Measurements from ENCODE around the gene ARAP2.

The ARAP2 gene

DNA sequence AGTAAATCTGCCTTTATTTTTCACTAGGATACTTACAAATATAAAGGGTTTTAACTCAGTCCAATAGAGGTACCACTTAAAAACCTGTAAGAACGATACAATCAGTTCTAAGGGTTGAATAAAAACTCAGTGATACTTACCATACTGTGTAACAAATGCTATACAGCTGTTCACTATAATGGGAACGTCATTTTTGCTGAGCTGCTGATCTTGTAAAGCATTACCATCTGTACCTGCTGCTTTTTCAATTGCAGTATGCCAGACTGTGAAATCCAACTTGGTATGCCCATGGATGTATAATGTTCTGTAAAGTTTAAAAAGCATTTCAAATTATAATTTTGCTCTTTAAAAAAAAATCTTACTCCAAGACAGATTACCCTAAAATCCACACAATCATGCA lies 111.2 kb downstream of the ARAP2 start:
- WGBS (ENCODE audit: insufficient coverage) = no CpG with 5 or more reads among the region's 2 CpGs
- POLR2A ChIA-PET = no interaction called here

DNA sequence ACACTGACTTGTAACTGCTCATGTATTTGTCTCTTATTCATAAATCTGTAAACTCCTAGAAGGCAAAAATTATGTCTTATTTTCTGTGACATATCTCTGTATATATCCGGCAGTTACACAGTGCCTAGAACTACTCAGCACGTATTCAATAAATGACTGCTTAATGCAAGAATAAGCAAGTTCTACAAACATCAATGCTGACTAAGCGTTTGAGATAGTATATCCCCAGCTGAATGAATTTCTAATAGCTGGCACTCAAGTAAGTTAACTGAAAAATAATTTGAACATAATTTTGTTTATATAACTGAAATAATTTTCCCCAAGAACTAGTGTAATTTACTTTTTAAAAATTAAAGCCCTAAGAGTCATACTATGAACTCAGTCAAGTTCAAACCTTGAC lies 113.7 kb downstream of the ARAP2 start:
- H3K4me1 ChIP-seq (ENCODE audit: control extremely low read depth in 1 of 4, control insufficient read depth in 4 of 4, insufficient read depth in 4 of 4, low read length in 3 of 4) = peaks cover 0 to 3% (median 1%) of the 10 kb centered on the region in 4 experiments
- no peak for DNase-seq
- no peak overlapping the region for H3K27ac ChIP-seq (ENCODE audit: insufficient read depth in 1 of 2, low read depth in 1 of 2, low read length in 2 of 2, poor library complexity in 1 of 2, severe bottlenecking in 2 of 2)
- no peaks in the 10 kb centered on the region for H3K27me3 ChIP-seq (replicated peaks in 2 of 5; ENCODE audit: control insufficient read depth in 4 of 5, insufficient read depth in 5 of 5, low read length in 4 of 5)
- H3K36me3 ChIP-seq (ENCODE audit: control insufficient read depth in 4 of 4, insufficient read depth in 4 of 4, low read length in 3 of 4) = peaks cover 0 to 7% (median 3%) of the 10 kb centered on the region in 4 experiments
- H3K9me3 ChIP-seq (ENCODE audit: control extremely low read depth in 1 of 5, control insufficient read depth in 4 of 5, insufficient read depth in 2 of 5, low read depth in 1 of 5, low read length in 4 of 5) = no peaks in the 10 kb centered on the region
- ChIA-PET POLR2A (no interaction called here), CTCF (no interaction called here)
- no peak overlapping the region for H3K4me3 ChIP-seq (ENCODE audit: control insufficient read depth in 1 of 7, extremely low read depth in 1 of 7, insufficient read depth in 4 of 7, low read depth in 2 of 7, low read length in 6 of 7)
- WGBS (ENCODE audit: insufficient coverage) = 86% methylated on average over 2 of the region's 3 CpGs

More for the DNA sequence above, 111.2 kb downstream of the ARAP2 start:
- CTCF ChIA-PET = interaction anchor here (1.5 to 1.8 kb wide), 2 partner anchors 9 to 16 kb away, joined by 3 to 4 read pairs; no protein-coding TSS in a partner anchor
- Histone ChIP-seq H3K36me3 (ENCODE audit: control insufficient read depth in 4 of 4, insufficient read depth in 4 of 4, low read length in 3 of 4) (peaks cover 0 to 11% (median 4%) of the 10 kb centered on the region in 4 experiments), H3K9me3 (ENCODE audit: control extremely low read depth in 1 of 5, control insufficient read depth in 4 of 5, insufficient read depth in 2 of 5, low read depth in 1 of 5, low read length in 4 of 5) (no peaks in the 10 kb centered on the region), H3K27me3 (replicated peaks in 2 of 5; ENCODE audit: control insufficient read depth in 4 of 5, insufficient read depth in 5 of 5, low read length in 4 of 5) (no peaks in the 10 kb centered on the region), H3K27ac (ENCODE audit: insufficient read depth in 1 of 2, low read depth in 1 of 2, low read length in 2 of 2, poor library complexity in 1 of 2, severe bottlenecking in 2 of 2) (no peak overlapping the region), H3K4me1 (ENCODE audit: control extremely low read depth in 1 of 4, control insufficient read depth in 4 of 4, insufficient read depth in 4 of 4, low read length in 3 of 4) (peaks cover 0 to 3% (median 1%) of the 10 kb centered on the region in 4 experiments), H3K4me3 (ENCODE audit: control insufficient read depth in 1 of 7, extremely low read depth in 1 of 7, insufficient read depth in 4 of 7, low read depth in 2 of 7, low read length in 6 of 7) (no peak overlapping the region)
- no peak for DNase-seq

DNA sequence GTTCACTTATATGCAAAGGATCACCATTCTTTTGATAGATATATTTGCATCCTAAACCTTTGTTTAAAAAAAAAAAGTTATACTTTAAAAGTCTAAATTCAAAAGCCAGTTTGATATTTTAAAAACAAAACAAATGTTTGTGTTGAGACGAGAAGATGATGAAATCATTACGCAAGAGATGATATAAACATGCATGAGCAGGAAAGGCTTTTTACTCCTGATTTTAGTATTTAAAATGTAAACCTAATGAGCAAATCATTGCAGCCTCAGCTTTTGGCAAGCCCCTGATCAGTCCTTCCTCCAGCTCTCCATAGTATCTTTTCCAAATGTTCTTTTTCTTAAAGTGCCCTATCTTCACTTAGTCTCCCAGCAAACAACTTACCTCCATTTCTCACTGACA lies 115.6 kb downstream of the ARAP2 start:
- Histone ChIP-seq H3K36me3 (ENCODE audit: control insufficient read depth in 4 of 4, insufficient read depth in 4 of 4, low read length in 3 of 4) (peaks cover 0 to 15% (median 5%) of the 10 kb centered on the region in 4 experiments), H3K4me1 (ENCODE audit: control extremely low read depth in 1 of 4, control insufficient read depth in 4 of 4, insufficient read depth in 4 of 4, low read length in 3 of 4) (peaks cover 0 to 1% (median under 1%) of the 10 kb centered on the region in 4 experiments), H3K27me3 (replicated peaks in 2 of 5; ENCODE audit: control insufficient read depth in 4 of 5, insufficient read depth in 5 of 5, low read length in 4 of 5) (no peaks in the 10 kb centered on the region), H3K9me3 (ENCODE audit: control extremely low read depth in 1 of 5, control insufficient read depth in 4 of 5, insufficient read depth in 2 of 5, low read depth in 1 of 5, low read length in 4 of 5) (no peaks in the 10 kb centered on the region), H3K27ac (ENCODE audit: insufficient read depth in 1 of 2, low read depth in 1 of 2, low read length in 2 of 2, poor library complexity in 1 of 2, severe bottlenecking in 2 of 2) (no peak overlapping the region), H3K4me3 (ENCODE audit: control insufficient read depth in 1 of 7, extremely low read depth in 1 of 7, insufficient read depth in 4 of 7, low read depth in 2 of 7, low read length in 6 of 7) (no peak overlapping the region)
- DNase-seq = no peak
- ChIA-PET POLR2A (no interaction called here), CTCF (no interaction called here)
- WGBS (ENCODE audit: insufficient coverage) = 75% methylated on average over 2 of the region's 2 CpGs

DNA sequence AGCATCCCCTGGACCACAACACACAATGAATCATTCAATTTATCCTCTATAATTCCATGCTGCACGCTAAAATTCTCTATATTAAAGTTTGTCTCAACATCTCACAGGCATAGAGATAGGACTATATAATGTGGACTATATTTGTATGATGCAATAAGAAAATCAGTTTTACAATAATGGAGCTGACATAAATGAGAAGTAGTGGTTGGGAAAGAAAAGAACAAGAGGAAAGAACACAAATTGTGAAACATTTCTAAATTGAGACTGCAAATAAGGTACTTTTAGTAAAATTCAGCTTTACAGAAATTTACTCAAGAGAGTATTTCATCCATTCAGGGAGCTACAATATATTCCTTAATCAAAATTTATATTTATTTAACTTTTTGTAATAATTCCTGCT lies 120.4 kb downstream of the ARAP2 start:
- H3K27me3 ChIP-seq (replicated peaks in 2 of 5; ENCODE audit: control insufficient read depth in 4 of 5, insufficient read depth in 5 of 5, low read length in 4 of 5) = no peaks in the 10 kb centered on the region
- no CpG with 5 or more reads among the region's 1 CpG for WGBS (ENCODE audit: insufficient coverage)
- no peak overlapping the region for H3K4me3 ChIP-seq (ENCODE audit: control insufficient read depth in 1 of 7, extremely low read depth in 1 of 7, insufficient read depth in 4 of 7, low read depth in 2 of 7, low read length in 6 of 7)
- H3K27ac ChIP-seq (ENCODE audit: insufficient read depth in 1 of 2, low read depth in 1 of 2, low read length in 2 of 2, poor library complexity in 1 of 2, severe bottlenecking in 2 of 2) = no peak overlapping the region
- H3K36me3 ChIP-seq (ENCODE audit: control insufficient read depth in 4 of 4, insufficient read depth in 4 of 4, low read length in 3 of 4) = peaks cover 3 to 22% (median 6%) of the 10 kb centered on the region in 4 experiments
- H3K9me3 ChIP-seq (ENCODE audit: control extremely low read depth in 1 of 5, control insufficient read depth in 4 of 5, insufficient read depth in 2 of 5, low read depth in 1 of 5, low read length in 4 of 5) = no peaks in the 10 kb centered on the region
- DNase-seq = no peak
- ChIA-PET POLR2A (no interaction called here), CTCF (no interaction called here)
- H3K4me1 ChIP-seq (ENCODE audit: control extremely low read depth in 1 of 4, control insufficient read depth in 4 of 4, insufficient read depth in 4 of 4, low read length in 3 of 4) = no peaks in the 10 kb centered on the region

DNA sequence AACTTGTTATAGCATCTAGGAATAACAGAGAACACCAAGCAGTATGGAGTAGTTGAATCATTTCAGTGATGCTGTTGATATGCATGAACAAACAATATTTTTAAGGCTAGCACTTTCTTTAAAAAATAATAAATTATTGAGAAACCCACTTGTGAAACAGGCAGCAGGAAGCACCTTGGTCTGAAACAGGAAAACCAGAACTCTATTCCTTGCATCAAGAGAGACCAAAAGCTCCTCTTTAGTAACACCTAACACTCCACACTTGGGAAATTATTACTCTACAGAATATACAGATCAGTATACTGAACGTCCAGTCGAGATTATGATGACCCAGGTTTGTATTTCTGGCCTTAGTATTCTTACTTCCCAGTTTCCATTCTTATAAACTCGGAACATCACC lies 129.0 kb downstream of the ARAP2 start:
- ChIA-PET POLR2A (no interaction called here), CTCF (no interaction called here)
- Histone ChIP-seq H3K9me3 (ENCODE audit: control extremely low read depth in 1 of 5, control insufficient read depth in 4 of 5, insufficient read depth in 2 of 5, low read depth in 1 of 5, low read length in 4 of 5) (no peaks in the 10 kb centered on the region), H3K4me3 (ENCODE audit: control insufficient read depth in 1 of 7, extremely low read depth in 1 of 7, insufficient read depth in 4 of 7, low read depth in 2 of 7, low read length in 6 of 7) (peak overlapping the region in 2 of 7 experiments; percentile 33 to 49), H3K4me1 (ENCODE audit: control extremely low read depth in 1 of 4, control insufficient read depth in 4 of 4, insufficient read depth in 4 of 4, low read length in 3 of 4) (peaks cover 5 to 37% (median 16%) of the 10 kb centered on the region in 4 experiments), H3K36me3 (ENCODE audit: control insufficient read depth in 4 of 4, insufficient read depth in 4 of 4, low read length in 3 of 4) (peaks cover 0 to 4% (median 3%) of the 10 kb centered on the region in 4 experiments), H3K27ac (ENCODE audit: insufficient read depth in 1 of 2, low read depth in 1 of 2, low read length in 2 of 2, poor library complexity in 1 of 2, severe bottlenecking in 2 of 2) (peak overlapping the region in 1 of 2 experiments; percentile 58), H3K27me3 (replicated peaks in 2 of 5; ENCODE audit: control insufficient read depth in 4 of 5, insufficient read depth in 5 of 5, low read length in 4 of 5) (no peaks in the 10 kb centered on the region)
- peak; percentile 50 to 90 (median 83) for DNase-seq
- WGBS (ENCODE audit: insufficient coverage) = no CpG with 5 or more reads among the region's 3 CpGs

DNA sequence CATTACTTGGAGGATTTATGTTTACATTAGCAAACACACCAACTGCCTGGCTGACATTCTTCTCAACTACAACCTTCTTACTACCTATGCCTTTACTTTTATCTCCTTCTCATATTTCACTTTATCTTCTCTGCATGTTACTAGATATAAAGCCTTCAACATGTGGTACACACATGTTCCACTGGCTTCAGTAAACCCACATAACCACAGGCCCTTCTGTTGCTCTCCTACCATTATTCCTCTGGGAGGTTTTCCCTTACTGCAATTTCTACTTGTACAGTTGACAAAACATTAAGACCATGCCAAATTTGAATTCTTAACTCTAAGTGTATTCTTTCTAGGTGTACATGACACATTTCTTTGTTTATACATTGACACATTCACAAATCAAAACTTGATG lies 133.1 kb downstream of the ARAP2 start:
- H3K4me1 ChIP-seq (ENCODE audit: control extremely low read depth in 1 of 4, control insufficient read depth in 4 of 4, insufficient read depth in 4 of 4, low read length in 3 of 4) = peaks cover 5 to 26% (median 14%) of the 10 kb centered on the region in 4 experiments
- ChIA-PET POLR2A (no interaction called here), CTCF (no interaction called here)
- no peak for DNase-seq
- no peak overlapping the region for H3K27ac ChIP-seq (ENCODE audit: insufficient read depth in 1 of 2, low read depth in 1 of 2, low read length in 2 of 2, poor library complexity in 1 of 2, severe bottlenecking in 2 of 2)
- H3K4me3 ChIP-seq (ENCODE audit: control insufficient read depth in 1 of 7, extremely low read depth in 1 of 7, insufficient read depth in 4 of 7, low read depth in 2 of 7, low read length in 6 of 7) = no peak overlapping the region
- H3K27me3 ChIP-seq (replicated peaks in 2 of 5; ENCODE audit: control insufficient read depth in 4 of 5, insufficient read depth in 5 of 5, low read length in 4 of 5) = no peaks in the 10 kb centered on the region
- H3K36me3 ChIP-seq (ENCODE audit: control insufficient read depth in 4 of 4, insufficient read depth in 4 of 4, low read length in 3 of 4) = peaks cover under 1 to 12% (median 5%) of the 10 kb centered on the region in 4 experiments
- H3K9me3 ChIP-seq (ENCODE audit: control extremely low read depth in 1 of 5, control insufficient read depth in 4 of 5, insufficient read depth in 2 of 5, low read depth in 1 of 5, low read length in 4 of 5) = no peaks in the 10 kb centered on the region

DNA sequence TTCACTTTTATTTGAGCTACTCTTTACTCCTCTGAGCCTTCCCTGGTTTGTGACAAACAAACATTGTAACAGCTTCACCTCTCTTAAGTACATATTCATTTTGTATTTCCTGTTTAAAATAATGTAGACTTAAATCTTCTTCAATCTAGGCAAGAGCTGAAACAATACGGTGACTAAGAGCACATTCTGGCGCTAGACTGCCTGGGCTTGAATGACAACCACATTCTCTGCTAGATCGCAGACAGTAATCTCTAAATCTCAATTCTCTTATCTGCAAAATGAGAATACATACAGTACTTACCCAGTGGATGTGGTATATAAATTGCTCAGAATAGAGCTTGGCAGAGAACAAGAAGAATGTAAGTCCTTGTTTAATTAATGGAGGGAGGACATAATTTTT lies 144.8 kb downstream of the ARAP2 start:
- peak in 1 of 3 donors; percentile 5 for DNase-seq
- peaks cover 8 to 41% (median 12%) of the 10 kb centered on the region in 4 experiments for H3K36me3 ChIP-seq (ENCODE audit: control insufficient read depth in 4 of 4, insufficient read depth in 4 of 4, low read length in 3 of 4)
- H3K4me3 ChIP-seq (ENCODE audit: control insufficient read depth in 1 of 7, extremely low read depth in 1 of 7, insufficient read depth in 4 of 7, low read depth in 2 of 7, low read length in 6 of 7) = no peak overlapping the region
- no peaks in the 10 kb centered on the region for H3K27me3 ChIP-seq (replicated peaks in 2 of 5; ENCODE audit: control insufficient read depth in 4 of 5, insufficient read depth in 5 of 5, low read length in 4 of 5)
- CTCF ChIA-PET = no interaction called here
- H3K27ac ChIP-seq (ENCODE audit: insufficient read depth in 1 of 2, low read depth in 1 of 2, low read length in 2 of 2, poor library complexity in 1 of 2, severe bottlenecking in 2 of 2) = no peak overlapping the region
- POLR2A ChIA-PET = no interaction called here
- H3K9me3 ChIP-seq (ENCODE audit: control extremely low read depth in 1 of 5, control insufficient read depth in 4 of 5, insufficient read depth in 2 of 5, low read depth in 1 of 5, low read length in 4 of 5) = peaks cover 0 to 10% (median 0%) of the 10 kb centered on the region in 5 experiments
- WGBS (ENCODE audit: insufficient coverage) = no CpG with 5 or more reads among the region's 3 CpGs
- no peaks in the 10 kb centered on the region for H3K4me1 ChIP-seq (ENCODE audit: control extremely low read depth in 1 of 4, control insufficient read depth in 4 of 4, insufficient read depth in 4 of 4, low read length in 3 of 4)
